K562 (cell line): Measurements from ENCODE around the gene INPP5E. TPM values are rescaled to one million over a fixed set of nuclear protein-coding genes. Genes with fewer than 3 reads are reported as not detected.

Source experiments
- ATAC-seq: fragments of 200-7000 bp; cut with Tn5 transposase; 3 replicates; pipeline ENCODE4 v1.9.1; 2020; ENCODE audit warnings: moderate library complexity
- BruUV-seq: library from RNA; stranded (reverse); fragments of 400-500 nt; replicated peaks from 2 replicates; lab custom pipeline; 2021; lab: Mats Ljungman, UMichigan
- CTCF ChIA-PET: fragments of 300-600 bp; formaldehyde crosslinking; extraction: SDS; loops from one replicate; lab custom pipeline; 2021; ENCODE audit warnings: low intra/inter-chr PET ratio; lab: Yijun Ruan, JAX
- POLR2A ChIA-PET: fragments of 300-600, 350-650 bp; sonication (Branson Sonifier 250); formaldehyde crosslinking; extraction: SDS; loops from one replicate; lab custom pipeline; 2021; ENCODE audit warnings: antibody characterized with exemption, inconsistent platforms; lab: Yijun Ruan, JAX
- DNase-seq, 4 experiments: peaks; one replicate each; pipeline versions ENCODE4 v3.0.0 to v3.0.0-alpha.2; 2011 to 2018; ENCODE audit warnings: low spot score in 3 of 4, mixed read lengths in 3 of 4; ENCODE audit errors: extremely low read depth in 1 of 4
- FAIRE-seq: peaks from 2 replicates; lab custom pipeline; 2011; peaks lifted over from hg19 to GRCh38; lab: Jason Lieb, UNC
- H2AFZ ChIP-seq: 2 replicates; pipeline ENCODE4 v1.6.0; 2011; ENCODE audit warnings: low read depth, low read length, control low read depth, inconsistent platforms
- H3K27ac ChIP-seq: fragments of 200-600 bp; 3 replicates; pipeline ENCODE4 v1.8.0; 2011; ENCODE audit warnings: low read depth, mild to moderate bottlenecking, control low read depth, inconsistent platforms, low read length, moderate library complexity, mixed read lengths; ENCODE audit errors: extremely low read depth
- H3K27me3 ChIP-seq, 2 experiments: fragments of 300-600 bp in 1 of 2; 2 replicates in 1 of 2; 3 replicates in 1 of 2; pipeline versions ENCODE4 v1.6.0 to v1.8.0; 2011; ENCODE audit warnings: inconsistent platforms in 2 of 2, low read length in 2 of 2, mild to moderate bottlenecking in 1 of 2, mixed read lengths in 1 of 2, moderate library complexity in 1 of 2; ENCODE audit not compliant: control insufficient read depth in 2 of 2, insufficient read depth in 2 of 2
- H3K36me3 ChIP-seq: fragments of 300-600 bp; 3 replicates; pipeline ENCODE4 v1.8.0; 2011; ENCODE audit warnings: mild to moderate bottlenecking, low read length, inconsistent platforms; ENCODE audit not compliant: control insufficient read depth, insufficient read depth
- H3K4me1 ChIP-seq, 2 experiments: fragments of 200-600 bp in 1 of 2; replicated peaks in 1 of 2; 2 replicates in 1 of 2; 3 replicates in 1 of 2; pipeline versions ENCODE4 v1.5.1 to v1.8.0; 2011; ENCODE audit warnings: inconsistent platforms in 2 of 2, low read length in 2 of 2, mild to moderate bottlenecking in 1 of 2, mixed read lengths in 1 of 2, moderate library complexity in 1 of 2; ENCODE audit not compliant: control insufficient read depth in 2 of 2, insufficient read depth in 2 of 2
- H3K4me2 ChIP-seq: 2 replicates; pipeline ENCODE4 v1.6.1; 2011; ENCODE audit warnings: low read length, control low read depth, inconsistent platforms, mixed read lengths; ENCODE audit not compliant: insufficient read depth
- H3K4me3 ChIP-seq: fragments of 200-600 bp; sonication (generic), shearing (Covaris generic); 2 replicates; pipeline ENCODE4 v1.5.1; 2016; ENCODE audit warnings: control low read depth, inconsistent platforms
- H3K79me2 ChIP-seq: fragments of 200-600 bp; 3 replicates; pipeline ENCODE4 v1.8.0; 2011; ENCODE audit warnings: low read length, inconsistent platforms; ENCODE audit not compliant: control insufficient read depth, insufficient read depth
- H3K9ac ChIP-seq, 2 experiments: 2 replicates each; pipeline versions ENCODE4 v1.6.0 to v1.6.1; 2011; ENCODE audit warnings: low read depth in 2 of 2, low read length in 2 of 2, control low read depth in 1 of 2, inconsistent platforms in 1 of 2, mild to moderate bottlenecking in 1 of 2, mixed read lengths in 1 of 2; ENCODE audit not compliant: insufficient read depth in 1 of 2
- H3K9me1 ChIP-seq: one replicate; pipeline ENCODE4 v1.6.0; 2011; ENCODE audit warnings: inconsistent platforms, mild to moderate bottlenecking, low read length, moderate library complexity; ENCODE audit not compliant: control insufficient read depth, insufficient read depth
- H3K9me3 ChIP-seq: replicated peaks from 2 replicates; pipeline ENCODE4 v1.5.1; 2011; ENCODE audit warnings: low read depth, low read length, inconsistent platforms; ENCODE audit not compliant: control insufficient read depth, insufficient read depth
- H4K20me1 ChIP-seq: replicated peaks from 2 replicates; pipeline ENCODE4 v1.6.1; 2011; ENCODE audit warnings: low read length, inconsistent platforms, mixed read lengths; ENCODE audit not compliant: control insufficient read depth, insufficient read depth
- ARHGAP35 ChIP-seq: fragments of 450-650 bp; IDR thresholded peaks from 2 replicates; pipeline ENCODE4 v1.6.1; 2018; ENCODE audit not compliant: partially characterized antibody
- GTF2E2 ChIP-seq: fragments of 200-800 bp; sonication (Bioruptor generic); IDR thresholded peaks from 2 replicates; pipeline ENCODE4 v1.6.1; 2016; ENCODE audit warnings: missing genetic modification characterization, missing compliant biosample characterization
- POLR2A ChIP-seq: fragments of 450-650 bp; conservative IDR thresholded peaks from 2 replicates; pipeline ENCODE4 v1.6.1; 2016
- POLR2AphosphoS5 ChIP-seq: IDR thresholded peaks from 2 replicates; pipeline ENCODE4 v1.6.1; 2011; ENCODE audit warnings: mild to moderate bottlenecking, low read depth, low read length, moderate library complexity; ENCODE audit not compliant: control insufficient read depth, insufficient read depth
- SUPT5H ChIP-seq: fragments of 450-650 bp; IDR thresholded peaks from 2 replicates; pipeline ENCODE4 v1.6.1; 2016
- ZNF165 ChIP-seq: fragments of 250-450 bp; sonication (Bioruptor Pico); IDR thresholded peaks from 2 replicates; pipeline ENCODE4 v1.4.0; 2020; ENCODE audit warnings: borderline replicate concordance
- ZNF766 ChIP-seq: fragments of 200-800 bp; sonication (Bioruptor generic); conservative IDR thresholded peaks from 2 replicates; pipeline ENCODE4 v1.6.1; 2016; ENCODE audit warnings: missing genetic modification characterization, missing compliant biosample characterization
- ZNF785 ChIP-seq: fragments of 250-450 bp; sonication (Bioruptor Pico); IDR thresholded peaks from 2 replicates; pipeline ENCODE4 v1.4.0; 2020; ENCODE audit warnings: mild to moderate bottlenecking
- WGBS: fragments of 100-300 bp; shearing (Covaris generic); methylation state at CpG from one replicate; pipeline ENCODE4 v1.1.6; 2016; ENCODE audit warnings: low coverage, mixed read lengths; ENCODE audit not compliant: insufficient coverage; ENCODE audit errors: missing lambda C conversion rate; 5-methylcytosine and 5-hydroxymethylcytosine counted together
- in situ Hi-C: fragments of 300-500 bp; cut with MboI; formaldehyde crosslinking; loops from 4 replicates; pipeline ENCODE4 v1.15.0; 2018; ENCODE audit warnings: inconsistent platforms, mixed read lengths
- intact Hi-C: fragments of 100-400 bp; cut with micrococcal nuclease; formaldehyde crosslinking; loops from 2 replicates; pipeline ENCODE4 v1.14.2; 2022
- polyA plus RNA-seq, 8 experiments: library from polyadenylated mRNA; depleted of rRNA in 4 of 8; stranded (reverse) in 5 of 8; unstranded in 3 of 8; fragments of >200 nt; fragmentation: Nextera tagmentation in 2 of 8; fragmentation: Illumina TruSeq in 1 of 8; extraction: Ambion mirVana in 2 of 8; extraction: Trizol in 1 of 8; gene quantifications; 2 replicates each; pipeline versions ENCODE4 v1.2.1 to v1.2.3, GENCODE V29; 2011 to 2014; ENCODE audit warnings: inconsistent platforms in 1 of 8, missing spikeins in 1 of 8
- total RNA-seq, 7 experiments: library from RNA; depleted of rRNA in 6 of 7; stranded (reverse); fragments of >200 nt in 6 of 7; fragmentation: Illumina TruSeq in 2 of 7; extraction: Trizol in 2 of 7; gene quantifications; 2 replicates each; pipeline versions ENCODE4 v1.2.1 to v1.2.3, GENCODE V29; 2011 to 2021; ENCODE audit warnings: low replicate concordance in 1 of 7
- TF ChIP-seq, protein P1 (sequence below): sonication (generic); formaldehyde crosslinking; IDR thresholded peaks from 2 replicates; pipeline ENCODE4 v1.8.1; 2022; ENCODE audit warnings: missing genetic modification reagents
- TF ChIP-seq, protein P2 (sequence below), 2 experiments: fragments of 450-650 bp in 1 of 2; IDR thresholded peaks; 2 replicates each; pipeline ENCODE4 v1.6.1; 2011 to 2017; ENCODE audit warnings: low read depth in 2 of 2, antibody characterized with exemption in 1 of 2, borderline replicate concordance in 1 of 2, low read length in 1 of 2, mild to moderate bottlenecking in 1 of 2, mixed read lengths in 1 of 2; ENCODE audit not compliant: control insufficient read depth in 1 of 2
- TF ChIP-seq, protein P3 (sequence below), 2 experiments: IDR thresholded peaks; 2 replicates each; pipeline ENCODE4 v1.6.1; 2012; ENCODE audit warnings: improper control_type of control experiment in 2 of 2, low read depth in 2 of 2, low read length in 2 of 2, borderline replicate concordance in 1 of 2

The INPP5E gene
- total and polyA plus RNA-seq, 9 of the 15 experiments (the other 6 are each of a cell fraction or from before 2014, with no cell fraction given) = 0.38 to 17.4 (median 4.9) TPM

DNA sequence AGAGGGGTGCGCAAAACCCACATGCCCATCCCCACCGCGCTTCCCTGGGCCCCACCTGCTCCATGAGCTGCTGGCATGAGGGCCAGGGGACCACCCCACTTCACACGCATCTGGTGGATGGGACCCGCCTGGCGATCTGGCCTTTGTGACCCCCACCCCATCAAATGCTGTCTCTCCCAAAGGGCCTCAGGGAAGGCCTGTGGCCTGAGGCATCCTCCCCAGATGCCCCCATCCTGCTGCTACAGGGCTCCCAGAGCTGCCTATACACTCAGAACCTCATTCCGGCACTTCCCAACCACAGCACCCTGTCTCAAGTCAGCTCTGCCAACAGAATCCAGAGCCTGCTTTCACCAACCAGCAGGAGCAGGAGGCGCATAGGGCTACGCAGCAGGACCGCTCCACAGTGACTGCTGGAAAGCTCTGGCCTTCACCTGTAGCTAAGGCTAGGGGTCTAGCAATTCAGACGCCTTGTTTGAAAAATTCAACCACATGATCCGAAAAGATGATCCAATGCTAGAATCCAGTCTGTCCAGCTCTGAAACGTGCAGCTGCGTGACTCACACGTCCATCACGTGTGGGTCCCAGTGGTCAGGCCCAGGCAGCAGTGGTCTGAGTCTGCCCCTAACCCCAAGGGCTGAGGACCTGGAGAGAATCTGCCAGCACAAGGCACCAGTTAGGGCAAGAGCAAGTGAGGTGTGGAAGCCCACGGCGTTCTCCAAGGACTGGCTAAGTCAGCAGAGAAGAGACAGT, 38.3 kb downstream of the INPP5E start:
- POLR2A ChIA-PET = interaction anchor here (0.6 to 1.6 kb wide), 10 partner anchors 8 to 484 kb away, joined by 3 to 8 read pairs (median 4); no protein-coding TSS in a partner anchor
- CTCF ChIA-PET = interaction anchor here (0.7 to 1.9 kb wide), 3 partner anchors 60 to 62 kb away, joined by 3 to 10 read pairs (median 3); no protein-coding TSS in a partner anchor
- no peak for ATAC-seq
- FAIRE-seq = no peak
- no peaks in the 10 kb centered on the region; the same call in 1 of the 2 replicates for H4K20me1 ChIP-seq
- no peak overlapping the region for H3K4me3 ChIP-seq
- H3K79me2 ChIP-seq = peaks cover 28% of the 10 kb centered on the region
- in situ Hi-C loops (no loop called here), intact Hi-C loops (loop anchor here (2.0 kb wide), 1 partner anchor 63 kb away; no protein-coding TSS in a partner anchor)
- peak overlapping the region in 1 of 2 experiments; percentile 54; a peak in 2 of 4 replicates for H3K9ac ChIP-seq
- H3K36me3 ChIP-seq = peaks cover 72% of the 10 kb centered on the region
- no peak overlapping the region for H2AFZ ChIP-seq
- no peak overlapping the region for H3K4me2 ChIP-seq
- no TSS peak for BruUV-seq
- H3K9me3 ChIP-seq = no peaks in the 10 kb centered on the region
- no peak overlapping the region for H3K27ac ChIP-seq
- no peaks in the 10 kb centered on the region for H3K27me3 ChIP-seq
- DNase-seq = no peak
- WGBS = 87% methylated on average over 18 of the region's 18 CpGs
- peaks cover 7 to 41% of the 10 kb centered on the region in 2 experiments; a peak in 4 of 5 replicates for H3K4me1 ChIP-seq
- no peaks in the 10 kb centered on the region for H3K9me1 ChIP-seq
- TF ChIP-seq, protein P1, sequence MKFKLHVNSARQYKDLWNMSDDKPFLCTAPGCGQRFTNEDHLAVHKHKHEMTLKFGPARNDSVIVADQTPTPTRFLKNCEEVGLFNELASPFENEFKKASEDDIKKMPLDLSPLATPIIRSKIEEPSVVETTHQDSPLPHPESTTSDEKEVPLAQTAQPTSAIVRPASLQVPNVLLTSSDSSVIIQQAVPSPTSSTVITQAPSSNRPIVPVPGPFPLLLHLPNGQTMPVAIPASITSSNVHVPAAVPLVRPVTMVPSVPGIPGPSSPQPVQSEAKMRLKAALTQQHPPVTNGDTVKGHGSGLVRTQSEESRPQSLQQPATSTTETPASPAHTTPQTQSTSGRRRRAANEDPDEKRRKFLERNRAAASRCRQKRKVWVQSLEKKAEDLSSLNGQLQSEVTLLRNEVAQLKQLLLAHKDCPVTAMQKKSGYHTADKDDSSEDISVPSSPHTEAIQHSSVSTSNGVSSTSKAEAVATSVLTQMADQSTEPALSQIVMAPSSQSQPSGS (CRISPR knock-in tag) = no peak
- TF ChIP-seq ZNF165 (CRISPR knock-in tag) (no peak), ZNF766 (CRISPR knock-in tag) (no peak), GTF2E2 (no peak), ARHGAP35 (no peak), POLR2A (peak; percentile 55), SUPT5H (0 out of 2 replicates have a peak, but pooled peaks have one; percentile 59), POLR2AphosphoS5 (0 out of 2 replicates have a peak, but pooled peaks have one; percentile 9), ZNF785 (no peak)
- TF ChIP-seq, protein P2, sequence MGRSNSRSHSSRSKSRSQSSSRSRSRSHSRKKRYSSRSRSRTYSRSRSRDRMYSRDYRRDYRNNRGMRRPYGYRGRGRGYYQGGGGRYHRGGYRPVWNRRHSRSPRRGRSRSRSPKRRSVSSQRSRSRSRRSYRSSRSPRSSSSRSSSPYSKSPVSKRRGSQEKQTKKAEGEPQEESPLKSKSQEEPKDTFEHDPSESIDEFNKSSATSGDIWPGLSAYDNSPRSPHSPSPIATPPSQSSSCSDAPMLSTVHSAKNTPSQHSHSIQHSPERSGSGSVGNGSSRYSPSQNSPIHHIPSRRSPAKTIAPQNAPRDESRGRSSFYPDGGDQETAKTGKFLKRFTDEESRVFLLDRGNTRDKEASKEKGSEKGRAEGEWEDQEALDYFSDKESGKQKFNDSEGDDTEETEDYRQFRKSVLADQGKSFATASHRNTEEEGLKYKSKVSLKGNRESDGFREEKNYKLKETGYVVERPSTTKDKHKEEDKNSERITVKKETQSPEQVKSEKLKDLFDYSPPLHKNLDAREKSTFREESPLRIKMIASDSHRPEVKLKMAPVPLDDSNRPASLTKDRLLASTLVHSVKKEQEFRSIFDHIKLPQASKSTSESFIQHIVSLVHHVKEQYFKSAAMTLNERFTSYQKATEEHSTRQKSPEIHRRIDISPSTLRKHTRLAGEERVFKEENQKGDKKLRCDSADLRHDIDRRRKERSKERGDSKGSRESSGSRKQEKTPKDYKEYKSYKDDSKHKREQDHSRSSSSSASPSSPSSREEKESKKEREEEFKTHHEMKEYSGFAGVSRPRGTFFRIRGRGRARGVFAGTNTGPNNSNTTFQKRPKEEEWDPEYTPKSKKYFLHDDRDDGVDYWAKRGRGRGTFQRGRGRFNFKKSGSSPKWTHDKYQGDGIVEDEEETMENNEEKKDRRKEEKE (IDR thresholded peaks at IDR 0.05; ENCODE audit: borderline replicate concordance in 1 of 2, control insufficient read depth in 1 of 2, low read depth in 2 of 2, low read length in 1 of 2) = no peak
- TF ChIP-seq, protein P3, sequence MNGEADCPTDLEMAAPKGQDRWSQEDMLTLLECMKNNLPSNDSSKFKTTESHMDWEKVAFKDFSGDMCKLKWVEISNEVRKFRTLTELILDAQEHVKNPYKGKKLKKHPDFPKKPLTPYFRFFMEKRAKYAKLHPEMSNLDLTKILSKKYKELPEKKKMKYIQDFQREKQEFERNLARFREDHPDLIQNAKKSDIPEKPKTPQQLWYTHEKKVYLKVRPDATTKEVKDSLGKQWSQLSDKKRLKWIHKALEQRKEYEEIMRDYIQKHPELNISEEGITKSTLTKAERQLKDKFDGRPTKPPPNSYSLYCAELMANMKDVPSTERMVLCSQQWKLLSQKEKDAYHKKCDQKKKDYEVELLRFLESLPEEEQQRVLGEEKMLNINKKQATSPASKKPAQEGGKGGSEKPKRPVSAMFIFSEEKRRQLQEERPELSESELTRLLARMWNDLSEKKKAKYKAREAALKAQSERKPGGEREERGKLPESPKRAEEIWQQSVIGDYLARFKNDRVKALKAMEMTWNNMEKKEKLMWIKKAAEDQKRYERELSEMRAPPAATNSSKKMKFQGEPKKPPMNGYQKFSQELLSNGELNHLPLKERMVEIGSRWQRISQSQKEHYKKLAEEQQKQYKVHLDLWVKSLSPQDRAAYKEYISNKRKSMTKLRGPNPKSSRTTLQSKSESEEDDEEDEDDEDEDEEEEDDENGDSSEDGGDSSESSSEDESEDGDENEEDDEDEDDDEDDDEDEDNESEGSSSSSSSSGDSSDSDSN (IDR thresholded peaks at IDR 0.05; ENCODE audit: borderline replicate concordance in 1 of 2, low read depth in 2 of 2, low read length in 2 of 2) = no peak
